ENCODE results near the gene TOGARAM2.

The TOGARAM2 gene

DNA sequence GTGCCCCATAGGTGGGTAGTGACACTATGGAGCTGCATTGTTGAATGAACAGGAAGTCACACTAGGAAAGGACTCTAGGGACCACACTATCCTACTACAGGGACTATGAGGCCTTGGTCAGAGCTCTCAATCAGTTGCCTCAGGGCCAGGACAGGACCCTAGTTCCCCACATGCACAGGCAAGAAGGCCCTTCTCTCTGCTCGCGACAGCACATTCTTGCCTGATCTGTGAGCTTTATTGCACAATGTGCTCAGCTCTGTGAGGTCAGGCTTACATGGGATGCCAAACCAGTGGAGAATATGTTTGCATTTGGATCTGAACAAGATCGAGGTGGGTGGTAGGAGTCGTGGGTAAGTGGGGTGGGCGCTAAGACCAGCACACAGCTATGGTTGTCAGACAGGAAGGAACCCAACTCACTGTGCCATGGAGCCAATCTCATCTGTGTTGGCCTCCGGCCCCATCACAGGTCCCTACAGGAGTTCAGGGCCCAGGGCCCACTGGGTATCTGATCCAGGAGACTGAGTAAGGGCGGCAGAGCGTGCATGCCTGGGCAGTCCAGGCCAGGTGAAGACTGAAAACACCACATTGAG lies 85.3 kb downstream of the TOGARAM2 start:
- Histone ChIP-seq H3K27me3 (ENCODE audit: insufficient read depth, low read length) (no peaks in the 10 kb centered on the region), H3K9me3 (ENCODE audit: insufficient read depth, low read depth, low read length) (no peaks in the 10 kb centered on the region), H3K4me3 (ENCODE audit: low read length) (no peak overlapping the region), H3K9ac (ENCODE audit: low read depth, low read length) (no peak overlapping the region), H3K27ac (ENCODE audit: low read depth, low read length) (no peak overlapping the region), H3K4me1 (ENCODE audit: insufficient read depth, low read length) (peaks cover 11% of the 10 kb centered on the region), H3K36me3 (ENCODE audit: insufficient read depth, low read length) (no peaks in the 10 kb centered on the region)
- WGBS = 94% methylated on average over 8 of the region's 8 CpGs

DNA sequence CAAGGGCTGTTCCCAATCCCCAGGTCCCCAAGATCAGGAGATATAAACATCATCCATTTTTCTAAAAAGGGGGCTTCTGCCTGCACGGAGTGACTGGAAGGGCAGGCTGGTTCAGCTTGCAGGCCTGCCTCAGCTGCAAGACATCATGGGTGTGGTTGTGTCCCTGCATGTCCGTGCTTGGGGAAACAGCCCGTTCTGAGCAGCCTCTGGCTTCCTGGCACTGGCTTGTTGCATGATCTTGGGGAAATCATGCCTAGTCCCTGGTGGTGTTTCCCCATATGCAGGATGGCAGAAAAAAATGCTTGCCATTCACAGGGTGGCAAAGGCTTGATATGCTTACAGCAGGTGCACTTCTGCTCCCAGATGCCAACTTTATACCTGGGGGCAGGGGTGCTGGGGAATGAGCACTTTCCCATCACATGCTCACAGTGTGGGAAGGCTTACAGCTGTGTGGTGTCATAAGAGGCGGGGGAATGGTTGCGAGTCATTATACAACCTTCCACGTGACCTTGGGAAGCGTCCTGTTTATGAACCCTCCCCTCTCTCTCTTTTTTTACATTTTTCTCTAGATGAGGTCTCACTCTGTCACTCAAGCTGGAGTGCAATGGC lies 86.0 kb downstream of the TOGARAM2 start:
- no peak overlapping the region for H3K4me3 ChIP-seq (ENCODE audit: low read length)
- H3K36me3 ChIP-seq (ENCODE audit: insufficient read depth, low read length) = no peaks in the 10 kb centered on the region
- no peak overlapping the region for H3K27ac ChIP-seq (ENCODE audit: low read depth, low read length)
- no peak overlapping the region for H3K9ac ChIP-seq (ENCODE audit: low read depth, low read length)
- H3K27me3 ChIP-seq (ENCODE audit: insufficient read depth, low read length) = no peaks in the 10 kb centered on the region
- H3K4me1 ChIP-seq (ENCODE audit: insufficient read depth, low read length) = peaks cover 11% of the 10 kb centered on the region
- WGBS = 92% methylated on average over 7 of the region's 7 CpGs
- H3K9me3 ChIP-seq (ENCODE audit: insufficient read depth, low read depth, low read length) = no peaks in the 10 kb centered on the region

DNA sequence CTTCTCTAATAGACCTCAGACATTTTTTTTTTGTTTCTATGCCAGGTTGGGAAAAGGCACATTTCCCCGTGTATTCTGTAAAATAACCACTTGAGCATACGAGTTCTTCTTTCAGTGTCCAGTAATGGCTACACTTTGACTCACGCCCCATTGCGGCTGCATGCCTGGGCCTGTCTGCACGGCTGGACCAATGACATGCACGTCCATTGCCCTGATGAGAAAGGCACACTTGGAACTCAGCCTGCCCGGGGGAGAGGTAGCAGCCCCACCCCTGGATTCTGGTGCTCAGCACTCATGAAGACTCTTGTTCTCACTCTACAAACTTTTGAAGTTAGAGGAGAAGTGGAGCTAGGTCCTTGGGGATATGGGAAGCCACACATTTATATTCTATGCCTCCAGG lies 87.4 kb downstream of the TOGARAM2 start:
- H3K4me1 ChIP-seq (ENCODE audit: insufficient read depth, low read length) = peaks cover 9% of the 10 kb centered on the region
- H3K9ac ChIP-seq (ENCODE audit: low read depth, low read length) = no peak overlapping the region
- no peaks in the 10 kb centered on the region for H3K9me3 ChIP-seq (ENCODE audit: insufficient read depth, low read depth, low read length)
- WGBS = 96% methylated on average over 7 of the region's 7 CpGs
- H3K27ac ChIP-seq (ENCODE audit: low read depth, low read length) = no peak overlapping the region
- no peak overlapping the region for H3K4me3 ChIP-seq (ENCODE audit: low read length)
- no peaks in the 10 kb centered on the region for H3K36me3 ChIP-seq (ENCODE audit: insufficient read depth, low read length)
- no peaks in the 10 kb centered on the region for H3K27me3 ChIP-seq (ENCODE audit: insufficient read depth, low read length)

DNA sequence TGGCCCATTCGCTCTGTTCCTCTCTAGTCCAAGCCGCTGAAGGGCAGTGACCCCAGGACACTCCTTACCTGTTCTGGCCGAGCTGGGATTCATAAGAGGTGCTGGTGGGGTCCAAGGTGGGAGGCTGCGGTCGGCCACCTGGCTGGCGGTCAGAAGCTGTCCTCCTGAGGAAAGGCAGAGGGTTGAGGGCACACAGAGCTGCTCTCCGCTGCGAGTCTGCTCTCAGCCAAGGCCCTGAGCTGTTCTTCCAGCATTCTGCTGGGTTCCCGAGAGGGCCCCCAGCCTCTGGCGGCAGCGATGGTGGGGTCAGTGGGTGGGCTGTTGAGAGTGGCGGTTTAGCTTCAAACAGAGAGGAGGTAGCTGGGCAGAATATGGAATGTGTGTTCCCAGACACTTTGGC lies 89.4 kb downstream of the TOGARAM2 start:
- Histone ChIP-seq H3K9me3 (ENCODE audit: insufficient read depth, low read depth, low read length) (no peaks in the 10 kb centered on the region), H3K27me3 (ENCODE audit: insufficient read depth, low read length) (no peaks in the 10 kb centered on the region), H3K27ac (ENCODE audit: low read depth, low read length) (no peak overlapping the region), H3K4me1 (ENCODE audit: insufficient read depth, low read length) (no peaks in the 10 kb centered on the region), H3K4me3 (ENCODE audit: low read length) (no peak overlapping the region), H3K36me3 (ENCODE audit: insufficient read depth, low read length) (no peaks in the 10 kb centered on the region), H3K9ac (ENCODE audit: low read depth, low read length) (no peak overlapping the region)
- WGBS = 92% methylated on average over 12 of the region's 12 CpGs

DNA sequence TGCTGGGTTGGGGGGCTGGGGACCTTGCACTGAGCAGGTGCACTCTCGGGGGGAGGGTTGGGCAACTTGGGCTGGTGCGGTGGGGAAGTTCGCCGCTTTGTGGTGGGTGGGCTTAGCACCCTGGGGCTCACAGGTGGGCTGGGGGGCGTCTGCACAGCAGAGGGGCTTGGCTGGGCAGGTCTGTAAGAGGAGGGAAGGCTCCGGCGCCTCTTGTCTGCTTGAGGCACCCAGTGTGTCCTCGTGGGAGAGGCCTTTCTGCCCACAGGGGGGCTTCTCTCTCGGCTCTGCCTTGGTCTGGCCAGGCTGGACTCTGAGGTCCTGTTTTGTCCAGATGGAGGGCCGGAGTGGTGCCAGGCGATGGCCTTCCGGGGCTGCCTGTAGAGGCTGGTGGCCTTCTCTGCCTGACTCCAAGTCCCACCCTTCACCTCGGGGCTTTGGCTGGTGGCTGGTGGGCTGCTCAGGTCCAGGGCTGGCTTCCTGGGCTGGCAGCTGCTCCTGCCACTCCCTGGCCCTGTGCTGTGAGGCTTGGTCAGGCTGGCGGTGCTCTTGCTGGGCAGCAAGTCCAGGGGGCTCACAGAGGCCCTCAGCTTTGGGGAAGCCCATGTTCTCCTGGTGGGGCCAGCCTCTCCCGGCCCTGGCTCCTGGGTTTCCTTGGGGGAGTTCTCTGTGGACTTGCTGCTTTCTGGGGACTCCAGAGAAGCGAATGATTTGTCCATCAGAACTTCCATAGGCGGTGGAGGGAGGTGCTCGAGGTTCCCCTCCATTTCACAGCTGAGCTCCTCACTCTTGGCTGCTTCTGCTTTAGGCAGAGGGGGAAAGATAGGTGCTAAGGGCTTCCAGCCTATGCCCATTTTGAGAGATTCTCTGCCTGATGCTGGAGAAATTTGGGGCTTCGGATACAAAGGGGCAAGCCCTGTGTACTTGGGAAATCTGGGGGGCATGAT lies 90.2 kb downstream of the TOGARAM2 start:
- Histone ChIP-seq H3K27me3 (ENCODE audit: insufficient read depth, low read length) (no peaks in the 10 kb centered on the region), H3K9me3 (ENCODE audit: insufficient read depth, low read depth, low read length) (no peaks in the 10 kb centered on the region), H3K36me3 (ENCODE audit: insufficient read depth, low read length) (no peaks in the 10 kb centered on the region), H3K27ac (ENCODE audit: low read depth, low read length) (no peak overlapping the region), H3K4me1 (ENCODE audit: insufficient read depth, low read length) (peaks cover 5% of the 10 kb centered on the region; the same call in 1 of the 2 replicates), H3K4me3 (ENCODE audit: low read length) (no peak overlapping the region), H3K9ac (ENCODE audit: low read depth, low read length) (no peak overlapping the region)
- WGBS = 90% methylated on average over 19 of the region's 19 CpGs

- 93% methylated on average over 8 of the region's 8 CpGs for WGBS
- H3K36me3 ChIP-seq (ENCODE audit: insufficient read depth, low read length) = no peaks in the 10 kb centered on the region
- no peaks in the 10 kb centered on the region for H3K27me3 ChIP-seq (ENCODE audit: insufficient read depth, low read length)
- H3K4me3 ChIP-seq (ENCODE audit: low read length) = no peak overlapping the region
- no peak overlapping the region for H3K27ac ChIP-seq (ENCODE audit: low read depth, low read length)
- no peaks in the 10 kb centered on the region for H3K9me3 ChIP-seq (ENCODE audit: insufficient read depth, low read depth, low read length)
- H3K4me1 ChIP-seq (ENCODE audit: insufficient read depth, low read length) = peaks cover 5% of the 10 kb centered on the region; the same call in 1 of the 2 replicates
- H3K9ac ChIP-seq (ENCODE audit: low read depth, low read length) = no peak overlapping the region
These were observed 91.2 kb downstream of the TOGARAM2 start for GRCh38 chr2:29072251-29072650.

- Histone ChIP-seq H3K27me3 (ENCODE audit: insufficient read depth, low read length) (no peaks in the 10 kb centered on the region), H3K4me3 (ENCODE audit: low read length) (no peak overlapping the region), H3K9ac (ENCODE audit: low read depth, low read length) (no peak overlapping the region), H3K4me1 (ENCODE audit: insufficient read depth, low read length) (peaks cover 5% of the 10 kb centered on the region; the same call in 1 of the 2 replicates), H3K27ac (ENCODE audit: low read depth, low read length) (no peak overlapping the region), H3K9me3 (ENCODE audit: insufficient read depth, low read depth, low read length) (no peaks in the 10 kb centered on the region), H3K36me3 (ENCODE audit: insufficient read depth, low read length) (no peaks in the 10 kb centered on the region)
- WGBS = 94% methylated on average over 12 of the region's 12 CpGs
These were observed 92.0 kb downstream of the TOGARAM2 start for GRCh38 chr2:29072971-29073725.

GRCh38 chr2:29073933-29074332 lies 92.8 kb downstream of the TOGARAM2 start:
- Histone ChIP-seq H3K4me1 (ENCODE audit: insufficient read depth, low read length) (peaks cover 5% of the 10 kb centered on the region; the same call in 1 of the 2 replicates), H3K27me3 (ENCODE audit: insufficient read depth, low read length) (no peaks in the 10 kb centered on the region), H3K9me3 (ENCODE audit: insufficient read depth, low read depth, low read length) (peaks cover under 1% of the 10 kb centered on the region; the same call in 1 of the 2 replicates), H3K9ac (ENCODE audit: low read depth, low read length) (no peak overlapping the region), H3K4me3 (ENCODE audit: low read length) (no peak overlapping the region), H3K36me3 (ENCODE audit: insufficient read depth, low read length) (no peaks in the 10 kb centered on the region), H3K27ac (ENCODE audit: low read depth, low read length) (no peak overlapping the region)
- WGBS = 95% methylated on average over 4 of the region's 4 CpGs

- H3K36me3 ChIP-seq (ENCODE audit: insufficient read depth, low read length) = no peaks in the 10 kb centered on the region
- no peak within 1 kb of the TSS for H3K4me3 ChIP-seq (ENCODE audit: low read length)
- H3K9ac ChIP-seq (ENCODE audit: low read depth, low read length) = no peak within 1 kb of the TSS
- no peak within 1 kb of the TSS for H3K27ac ChIP-seq (ENCODE audit: low read depth, low read length)
- no peaks in the 10 kb centered on the region for H3K27me3 ChIP-seq (ENCODE audit: insufficient read depth, low read length)
- H3K4me1 ChIP-seq (ENCODE audit: insufficient read depth, low read length) = peaks cover 5% of the 10 kb centered on the region; the same call in 1 of the 2 replicates
- 94% methylated on average over 8 of the region's 8 CpGs for WGBS
- H3K9me3 ChIP-seq (ENCODE audit: insufficient read depth, low read depth, low read length) = peaks cover 5% of the 10 kb centered on the region; the same call in 1 of the 2 replicates
These were observed 93.3 kb downstream of the TOGARAM2 start, which contains the start of gene PCARE for GRCh38 chr2:29074411-29074810. TSS of gene PCARE (minus strand) at chr2:29074523. CDS start at chr2:29074261, 262 bp downstream.

DNA sequence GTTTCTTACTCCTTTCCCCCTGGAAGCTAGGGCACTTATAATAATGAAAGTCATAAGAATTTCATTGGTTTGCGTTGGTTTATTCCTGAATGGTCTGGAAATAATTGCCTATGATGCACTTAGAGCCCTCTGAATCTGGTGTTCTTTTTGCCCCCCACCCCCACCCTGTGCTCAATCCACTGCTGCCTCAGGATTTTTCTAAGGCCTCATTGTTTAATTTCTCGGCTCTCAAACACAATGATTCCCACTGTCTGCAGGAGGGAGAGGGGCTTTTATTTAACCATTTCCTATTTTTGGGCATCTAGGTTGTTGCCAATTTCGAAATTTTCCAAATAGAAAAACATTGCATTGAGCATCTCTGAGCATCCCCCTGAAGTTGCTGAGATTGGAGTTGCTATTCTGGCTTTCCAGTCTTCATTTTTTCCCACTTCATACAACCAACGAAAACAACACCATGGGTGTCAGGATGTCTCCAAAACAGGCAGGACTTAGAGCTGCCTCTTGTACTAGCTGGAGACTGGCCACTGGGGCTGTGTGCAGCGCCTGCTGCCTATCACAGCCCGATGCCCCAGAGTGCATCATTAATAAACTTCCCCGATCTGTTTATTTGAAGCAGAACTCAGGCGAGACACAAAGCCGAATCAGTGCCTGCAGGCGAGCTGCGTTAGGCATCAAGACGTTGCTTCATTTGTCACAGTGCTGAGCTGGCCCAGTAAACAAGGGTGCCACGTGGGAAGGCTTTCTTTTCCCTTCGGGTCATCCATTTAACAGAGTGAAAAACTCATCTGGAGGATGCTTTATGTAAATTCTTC lies 95.0 kb downstream of the TOGARAM2 start:
- Histone ChIP-seq H3K4me3 (ENCODE audit: low read length) (no peak overlapping the region), H3K27ac (ENCODE audit: low read depth, low read length) (no peak overlapping the region), H3K36me3 (ENCODE audit: insufficient read depth, low read length) (no peaks in the 10 kb centered on the region), H3K27me3 (ENCODE audit: insufficient read depth, low read length) (no peaks in the 10 kb centered on the region), H3K9ac (ENCODE audit: low read depth, low read length) (no peak overlapping the region), H3K9me3 (ENCODE audit: insufficient read depth, low read depth, low read length) (peaks cover 20% of the 10 kb centered on the region), H3K4me1 (ENCODE audit: insufficient read depth, low read length) (peaks cover 5% of the 10 kb centered on the region; the same call in 1 of the 2 replicates)
- 85% methylated on average over 14 of the region's 14 CpGs for WGBS
